ENCODE data around the gene CDK10.

DNA sequence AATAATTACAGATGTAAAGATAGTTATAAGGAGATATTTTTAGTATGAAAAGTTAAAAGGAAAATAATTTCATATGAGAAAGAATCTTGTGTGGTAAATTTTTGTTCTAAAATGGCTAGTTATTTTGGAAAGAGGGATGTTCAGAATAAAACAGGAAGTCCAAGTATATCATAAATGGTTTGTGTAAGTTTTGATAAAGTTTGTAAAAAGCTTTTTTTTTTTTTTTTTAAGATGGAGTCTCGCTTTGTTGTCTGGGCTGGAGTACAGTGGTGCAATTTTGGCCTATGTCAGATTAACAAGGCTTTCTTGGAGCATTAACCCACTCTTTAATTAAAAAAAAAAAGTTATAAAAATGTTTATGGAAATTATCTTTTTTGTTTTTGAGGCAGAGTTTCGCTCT is 8.2 kb upstream of the CDK10 start:
- TF ChIP-seq POLR2AphosphoS5 (IDR thresholded peaks at IDR 0.05; ENCODE audit: low read depth) (no peak), GABPA (IDR thresholded peaks at IDR 0.05; ENCODE audit: low read depth) (no peak)
- TF ChIP-seq, protein P1, sequence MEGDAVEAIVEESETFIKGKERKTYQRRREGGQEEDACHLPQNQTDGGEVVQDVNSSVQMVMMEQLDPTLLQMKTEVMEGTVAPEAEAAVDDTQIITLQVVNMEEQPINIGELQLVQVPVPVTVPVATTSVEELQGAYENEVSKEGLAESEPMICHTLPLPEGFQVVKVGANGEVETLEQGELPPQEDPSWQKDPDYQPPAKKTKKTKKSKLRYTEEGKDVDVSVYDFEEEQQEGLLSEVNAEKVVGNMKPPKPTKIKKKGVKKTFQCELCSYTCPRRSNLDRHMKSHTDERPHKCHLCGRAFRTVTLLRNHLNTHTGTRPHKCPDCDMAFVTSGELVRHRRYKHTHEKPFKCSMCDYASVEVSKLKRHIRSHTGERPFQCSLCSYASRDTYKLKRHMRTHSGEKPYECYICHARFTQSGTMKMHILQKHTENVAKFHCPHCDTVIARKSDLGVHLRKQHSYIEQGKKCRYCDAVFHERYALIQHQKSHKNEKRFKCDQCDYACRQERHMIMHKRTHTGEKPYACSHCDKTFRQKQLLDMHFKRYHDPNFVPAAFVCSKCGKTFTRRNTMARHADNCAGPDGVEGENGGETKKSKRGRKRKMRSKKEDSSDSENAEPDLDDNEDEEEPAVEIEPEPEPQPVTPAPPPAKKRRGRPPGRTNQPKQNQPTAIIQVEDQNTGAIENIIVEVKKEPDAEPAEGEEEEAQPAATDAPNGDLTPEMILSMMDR (IDR thresholded peaks at IDR 0.05; ENCODE audit: insufficient read depth, low read length) = no peak
